ENCODE data around the gene GNAT1. TPM values are rescaled to one million over a fixed set of nuclear protein-coding genes. Genes with fewer than 3 reads are reported as not detected.

GNAT1 gene
- polyA plus RNA-seq (ENCODE audit: insufficient read length in 3 of 3): not detected

GRCh38 chr3:50190936-50191660 lies at the start of gene GNAT1:
TSS of gene GNAT1 (plus strand) at chr3:50191610. CDS start at chr3:50191726, 116 bp downstream.
- no peak for DNase-seq (ENCODE audit: low read depth in 3 of 3, low spot score in 2 of 3)

DNA sequence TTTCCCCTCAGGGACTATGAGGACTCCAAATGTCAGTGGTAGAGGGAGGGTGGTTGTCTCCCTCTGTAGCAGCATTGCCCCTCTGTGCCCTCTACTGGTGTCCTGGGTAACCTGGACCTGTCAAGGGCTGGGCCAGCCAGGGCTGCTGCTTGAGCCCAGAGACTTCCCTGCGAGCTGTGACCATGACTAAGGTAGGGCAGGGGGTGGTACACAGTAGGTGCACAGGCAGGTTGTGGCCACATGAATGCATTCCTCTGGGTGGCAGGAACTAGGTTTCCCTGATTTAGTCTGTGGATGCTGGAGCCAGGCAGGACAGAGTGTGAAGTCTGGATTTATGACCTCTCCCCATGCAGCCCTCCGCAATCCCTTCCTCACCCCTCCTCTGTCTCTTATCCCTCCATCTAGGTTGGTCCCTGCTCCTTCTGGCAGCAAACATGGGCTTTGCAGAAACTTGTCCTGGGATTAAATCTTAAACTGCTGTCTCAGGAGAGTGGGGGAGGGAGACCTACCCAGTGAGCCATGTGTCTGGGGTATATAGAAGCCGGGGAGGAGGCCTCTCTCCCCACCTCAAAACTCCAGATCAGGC lies 45.0 kb upstream of the GNAT1 start:
- DNase-seq (ENCODE audit: low read depth in 3 of 3, low spot score in 2 of 3): no peak

DNA sequence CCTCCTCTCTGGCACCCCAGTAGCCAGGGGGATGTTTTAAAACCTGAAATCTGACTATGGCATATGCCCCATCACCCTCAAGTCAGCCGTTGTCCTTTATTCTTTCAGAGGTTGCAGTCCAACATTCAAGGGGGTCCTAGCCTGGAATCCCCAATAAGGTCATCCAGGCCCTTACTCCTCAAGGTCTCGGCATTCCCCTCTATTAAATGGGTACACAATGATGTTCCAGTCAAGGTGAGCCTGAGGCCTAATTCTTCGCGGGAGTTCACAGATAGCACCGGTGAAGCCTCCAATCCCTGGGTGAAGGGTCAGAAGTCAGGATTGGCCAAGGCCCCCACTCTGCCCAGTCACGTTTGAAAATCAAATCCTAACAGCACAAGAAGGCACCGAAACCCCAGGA lies 44.4 kb upstream of the GNAT1 start:
- DNase-seq (ENCODE audit: low read depth in 3 of 3, low spot score in 2 of 3): no peak

- no peak for DNase-seq (ENCODE audit: low read depth in 3 of 3, low spot score in 2 of 3)
Measured at GRCh38 chr3:50147447-50147846, 44.0 kb upstream of the GNAT1 start.

- DNase-seq (ENCODE audit: low read depth in 3 of 3, low spot score in 2 of 3): no peak
Measured at GRCh38 chr3:50147861-50148260, 43.5 kb upstream of the GNAT1 start.

DNA sequence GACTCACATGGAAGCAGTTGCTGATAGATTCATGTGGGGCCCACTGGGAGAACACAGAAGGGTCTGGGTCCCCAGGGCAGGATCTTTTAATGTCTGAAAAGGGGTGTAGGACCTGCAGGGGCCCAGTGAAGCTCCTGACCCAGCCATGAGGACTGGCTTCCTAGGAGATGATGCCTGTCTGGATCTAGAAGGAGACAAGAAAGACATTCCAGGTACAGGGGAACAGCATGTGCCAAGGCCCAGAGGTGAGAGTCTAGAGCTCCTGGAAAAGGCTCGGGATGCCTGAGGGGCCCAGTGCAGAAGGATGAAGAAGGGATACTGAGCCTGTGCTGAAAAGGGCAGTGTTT lies 41.0 kb upstream of the GNAT1 start:
- DNase-seq (ENCODE audit: low read depth in 3 of 3, low spot score in 2 of 3): no peak

- peak in 1 of 3 donors; percentile 84 for DNase-seq (ENCODE audit: low read depth in 3 of 3, low spot score in 2 of 3)
Measured at GRCh38 chr3:50150863-50151686, 40.3 kb upstream of the GNAT1 start.

DNA sequence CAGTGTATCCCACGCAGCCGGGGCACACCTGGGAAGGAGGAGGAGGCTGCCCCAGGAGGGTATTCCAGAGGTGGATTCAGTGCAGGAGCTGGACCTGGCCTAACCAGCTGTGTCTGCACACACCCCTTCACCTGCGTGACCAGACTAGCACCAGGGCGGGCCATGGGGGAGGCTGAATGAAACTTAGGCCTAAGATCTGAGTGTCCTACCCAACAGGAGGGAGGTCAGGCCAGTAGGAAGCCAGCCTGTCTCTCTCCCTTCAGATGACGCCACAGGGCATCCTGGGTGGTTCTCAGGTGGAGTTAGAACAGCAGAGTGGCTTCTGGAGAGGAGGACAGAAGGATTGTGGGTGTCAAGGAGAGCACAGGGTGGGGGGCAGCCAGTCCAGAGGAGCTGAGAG lies 39.7 kb upstream of the GNAT1 start:
- DNase-seq (ENCODE audit: low read depth in 3 of 3, low spot score in 2 of 3): no peak

- no peak for DNase-seq (ENCODE audit: low read depth in 3 of 3, low spot score in 2 of 3)
Measured at GRCh38 chr3:50153782-50154475, 37.5 kb upstream of the GNAT1 start.

DNA sequence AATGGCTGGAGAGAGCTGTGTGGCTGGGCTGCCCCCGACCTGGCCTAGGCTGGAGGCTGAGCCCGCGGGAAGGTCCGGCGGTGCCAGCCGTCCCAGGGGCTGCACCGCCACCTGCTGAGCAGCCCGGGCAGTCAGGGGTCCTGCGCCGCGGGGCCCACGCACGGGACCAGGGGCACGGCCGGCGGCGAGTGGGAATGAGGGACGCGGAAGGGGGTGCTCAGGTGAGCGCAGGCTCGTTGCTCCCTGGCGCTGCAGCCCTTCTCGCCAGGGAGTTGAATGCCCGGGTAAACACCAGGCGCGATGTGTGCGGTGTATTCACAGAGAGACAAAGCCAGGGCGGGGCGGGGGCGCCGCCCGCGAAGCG lies 37.0 kb upstream of the GNAT1 start:
- no peak for DNase-seq (ENCODE audit: low read depth in 3 of 3, low spot score in 2 of 3)

DNA sequence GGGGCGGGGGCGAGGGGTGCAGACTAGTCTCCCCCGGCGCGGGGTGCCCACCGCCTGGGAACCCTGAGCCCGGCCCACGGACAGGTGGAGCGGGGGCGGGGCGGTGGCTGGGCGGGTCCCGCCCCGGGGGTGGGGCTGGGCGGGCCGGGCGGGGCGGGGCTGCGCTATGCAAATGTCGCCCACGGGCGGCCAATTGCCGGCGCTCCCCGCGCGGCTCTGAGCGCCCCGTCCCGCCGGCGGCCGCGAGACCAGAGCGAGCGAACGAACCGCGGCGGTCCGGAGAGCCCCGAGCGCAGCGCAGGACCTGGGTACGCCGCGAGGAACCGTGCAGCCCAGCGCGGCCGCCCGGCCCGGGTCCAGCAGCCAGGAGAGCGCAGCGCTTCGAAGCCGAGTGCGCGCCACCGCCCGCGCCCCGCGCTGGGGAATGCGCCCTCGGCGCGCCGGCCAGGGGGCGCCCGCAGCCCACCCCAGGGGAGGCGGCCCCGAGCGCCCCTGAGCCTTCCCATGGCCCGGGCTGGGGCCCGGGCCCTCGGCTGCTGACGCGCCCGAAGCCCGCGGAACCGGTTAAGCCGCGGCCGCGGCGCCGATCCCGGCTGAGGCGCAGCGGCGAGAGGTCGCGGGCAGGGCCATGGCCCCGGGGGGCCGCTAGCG lies 36.4 kb upstream of the GNAT1 start, which contains the start of gene SEMA3F:
Gene SEMA3F (plus strand): TSS at position 485 of the 651 bp plus-strand sequence. CDS start 4,299 bp downstream, outside the sequence.
- DNase-seq (ENCODE audit: low read depth in 3 of 3, low spot score in 2 of 3): no peak

- DNase-seq (ENCODE audit: low read depth in 3 of 3, low spot score in 2 of 3): no peak
Measured at GRCh38 chr3:50155491-50155878, 35.9 kb upstream of the GNAT1 start.

DNA sequence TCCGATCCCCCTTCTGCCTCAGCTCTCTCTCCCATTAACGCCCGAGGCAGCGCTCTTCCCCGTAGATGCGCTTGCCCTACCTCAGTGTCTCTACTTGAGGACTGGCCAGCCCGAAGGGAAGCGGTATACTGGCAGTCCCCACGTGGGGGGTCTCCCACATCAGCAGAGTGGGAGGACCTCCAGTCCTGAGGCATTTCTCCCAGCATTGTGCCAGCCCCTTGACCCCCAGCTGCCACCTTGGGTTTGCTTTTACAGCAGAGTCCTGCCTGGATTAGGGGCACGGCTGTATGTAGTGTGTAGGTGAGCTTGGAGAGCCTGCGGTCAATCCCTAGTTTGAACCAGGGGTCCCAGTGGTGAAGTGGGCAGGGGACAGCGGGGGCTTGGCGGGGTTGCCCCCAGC lies 35.5 kb upstream of the GNAT1 start:
- DNase-seq (ENCODE audit: low read depth in 3 of 3, low spot score in 2 of 3): no peak

- no peak for DNase-seq (ENCODE audit: low read depth in 3 of 3, low spot score in 2 of 3)
Measured at GRCh38 chr3:50156549-50157493, 34.6 kb upstream of the GNAT1 start.

DNA sequence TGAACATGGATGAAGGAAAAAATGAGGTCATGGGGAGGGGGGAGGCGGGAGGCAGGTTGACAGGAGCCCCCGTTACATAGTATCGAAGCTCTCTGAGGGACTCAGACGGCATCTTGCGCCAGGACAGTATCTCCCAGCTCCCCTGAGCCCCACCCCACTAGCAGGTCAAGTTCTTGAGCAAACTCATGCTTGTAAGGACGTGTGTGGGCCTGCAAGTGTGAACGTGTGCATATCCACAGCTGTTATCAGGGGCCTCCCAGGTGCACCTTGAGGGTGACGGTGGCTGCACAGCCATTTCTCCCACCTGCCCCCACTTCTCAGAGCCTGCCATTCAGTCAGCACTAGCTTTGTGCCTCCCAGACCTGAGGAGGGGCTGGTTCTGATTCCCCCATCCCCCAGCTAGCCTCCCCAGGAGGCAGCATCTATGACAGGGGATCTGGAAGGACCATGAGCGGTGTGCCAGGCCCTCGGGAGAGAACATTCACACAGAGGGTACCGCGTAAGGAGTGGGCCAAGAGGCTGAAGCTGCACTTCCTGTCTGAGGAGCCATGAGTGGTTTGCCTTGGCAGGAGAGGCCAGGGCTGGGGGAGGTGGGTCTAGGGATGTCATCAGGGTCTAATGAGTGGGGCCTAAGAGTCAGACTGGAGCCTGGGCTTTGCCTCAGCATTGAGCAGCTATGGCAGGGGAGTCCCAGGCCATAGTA lies 33.4 kb upstream of the GNAT1 start:
- no peak for DNase-seq (ENCODE audit: low read depth in 3 of 3, low spot score in 2 of 3)

DNA sequence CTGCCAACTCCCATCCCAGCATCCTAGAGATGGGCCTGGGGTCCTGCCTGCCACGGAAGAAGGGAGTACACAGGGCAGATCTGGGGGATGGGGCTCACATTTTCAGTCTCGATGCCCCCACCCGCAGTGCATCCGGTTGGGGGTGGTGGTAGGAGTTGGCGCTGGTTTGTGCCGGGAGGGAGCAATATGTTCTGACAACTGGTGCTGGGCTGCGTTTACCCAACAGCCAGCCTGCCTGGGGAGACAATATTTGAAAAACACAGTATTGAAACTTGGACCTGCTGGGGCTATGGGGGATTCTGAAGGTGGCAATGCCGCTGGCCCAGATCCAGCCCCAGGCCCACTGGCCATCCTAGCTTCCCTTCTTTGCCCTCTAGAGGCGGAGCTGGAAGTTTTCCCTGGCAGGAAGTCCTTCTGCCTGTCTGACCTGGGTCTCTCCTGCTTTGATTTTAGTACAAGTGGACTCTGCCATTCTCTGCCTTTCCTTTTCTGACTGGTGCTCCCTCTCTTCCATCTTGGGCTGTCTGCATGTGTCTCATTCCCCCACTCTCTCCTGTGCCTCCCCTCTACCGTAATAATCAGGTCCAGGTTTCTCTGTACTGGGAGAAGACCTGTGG lies 32.8 kb upstream of the GNAT1 start:
- DNase-seq (ENCODE audit: low read depth in 3 of 3, low spot score in 2 of 3): no peak

GRCh38 chr3:50160561-50160983 lies 30.8 kb upstream of the GNAT1 start:
- no peak for DNase-seq (ENCODE audit: low read depth in 3 of 3, low spot score in 2 of 3)

GRCh38 chr3:50161320-50161719 lies 30.1 kb upstream of the GNAT1 start:
- no peak for DNase-seq (ENCODE audit: low read depth in 3 of 3, low spot score in 2 of 3)

Data from right renal cortex interstitium (tissue), 3 donors.